Gastrocnemius medialis (tissue), 4 donors: Measurements from ENCODE around the gene HRCT1.

Experiments
- CTCF ChIP-seq, 5 experiments: fragments of 450-650 bp in 3 of 5; fragments of 200-600 bp in 2 of 5; sonication (generic) in 2 of 5; IDR thresholded peaks in 4 of 5; conservative IDR thresholded peaks in 1 of 5; 1 replicate in 4 of 5; 2 replicates in 1 of 5; pipeline ENCODE4 v1.5.1; 2016 to 2019; ENCODE audit warnings: antibody characterized with exemption in 5 of 5, mild to moderate bottlenecking in 3 of 5, moderate library complexity in 3 of 5
- POLR2A ChIP-seq, 2 donors: fragments of 450-650 bp; IDR thresholded peaks; one replicate each; pipeline ENCODE4 v1.6.1; 2017; ENCODE audit warnings: antibody characterized with exemption in 2 of 2, mild to moderate bottlenecking in 2 of 2, moderate library complexity in 2 of 2

GRCh38 chr9:35954942-35955546 is 49.0 kb downstream of the HRCT1 start:
- TF ChIP-seq CTCF (IDR thresholded peaks at IDR 0.05 in 4 of 5, conservative IDR thresholded peaks at IDR 0.05 in 1 of 5) (peak; percentile 66 to 86 (median 70)), POLR2A (IDR thresholded peaks at IDR 0.05) (no peak)
